GM06990 (cell line): ENCODE data around the gene REEP3.

Experiments used
- DNase-seq: peaks from one replicate; pipeline ENCODE4 v3.0.0-alpha.2; 2011; ENCODE audit not compliant: insufficient read length; ENCODE audit errors: extremely low read depth
- H3K27me3 ChIP-seq: replicated peaks from 2 replicates; pipeline ENCODE4 v1.6.0; 2011; ENCODE audit warnings: low read length; ENCODE audit not compliant: control insufficient read depth, insufficient read depth
- H3K36me3 ChIP-seq: 2 replicates; pipeline ENCODE4 v1.5.1; 2011; ENCODE audit warnings: low read length; ENCODE audit not compliant: control insufficient read depth, insufficient read depth
- H3K4me3 ChIP-seq: replicated peaks from 2 replicates; pipeline ENCODE4 v1.5.1; 2011; ENCODE audit warnings: low read depth, mild to moderate bottlenecking, control low read depth, low read length
- TF ChIP-seq, protein P1 (sequence below): IDR thresholded peaks from 2 replicates; pipeline ENCODE4 v1.5.1; 2011; ENCODE audit warnings: low read length, control low read depth, mild to moderate bottlenecking, inconsistent platforms; ENCODE audit not compliant: insufficient read depth, poor library complexity, severe bottlenecking

The REEP3 gene

DNA sequence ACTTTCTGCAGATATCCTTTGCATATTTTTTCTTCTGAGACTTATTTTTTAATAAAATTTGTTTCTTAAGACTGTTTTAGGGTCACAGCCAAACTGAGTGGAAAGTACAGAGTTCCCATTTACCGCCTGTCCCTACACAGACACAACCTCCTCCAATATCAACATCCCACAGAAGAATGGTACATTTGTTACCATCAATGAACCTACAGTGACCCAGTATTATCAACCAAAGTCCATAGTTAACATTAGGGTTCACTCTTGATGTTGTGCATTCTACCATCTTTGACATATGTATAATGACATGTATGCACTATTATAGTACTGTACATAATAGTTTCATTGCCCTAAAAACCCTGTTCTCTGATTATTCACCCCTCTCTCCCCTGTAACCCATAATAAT, 14.6 kb upstream of the REEP3 start:
- Histone ChIP-seq H3K36me3 (no peaks in the 10 kb centered on the region), H3K27me3 (no peaks in the 10 kb centered on the region), H3K4me3 (no peak overlapping the region)
- TF ChIP-seq, protein P1, sequence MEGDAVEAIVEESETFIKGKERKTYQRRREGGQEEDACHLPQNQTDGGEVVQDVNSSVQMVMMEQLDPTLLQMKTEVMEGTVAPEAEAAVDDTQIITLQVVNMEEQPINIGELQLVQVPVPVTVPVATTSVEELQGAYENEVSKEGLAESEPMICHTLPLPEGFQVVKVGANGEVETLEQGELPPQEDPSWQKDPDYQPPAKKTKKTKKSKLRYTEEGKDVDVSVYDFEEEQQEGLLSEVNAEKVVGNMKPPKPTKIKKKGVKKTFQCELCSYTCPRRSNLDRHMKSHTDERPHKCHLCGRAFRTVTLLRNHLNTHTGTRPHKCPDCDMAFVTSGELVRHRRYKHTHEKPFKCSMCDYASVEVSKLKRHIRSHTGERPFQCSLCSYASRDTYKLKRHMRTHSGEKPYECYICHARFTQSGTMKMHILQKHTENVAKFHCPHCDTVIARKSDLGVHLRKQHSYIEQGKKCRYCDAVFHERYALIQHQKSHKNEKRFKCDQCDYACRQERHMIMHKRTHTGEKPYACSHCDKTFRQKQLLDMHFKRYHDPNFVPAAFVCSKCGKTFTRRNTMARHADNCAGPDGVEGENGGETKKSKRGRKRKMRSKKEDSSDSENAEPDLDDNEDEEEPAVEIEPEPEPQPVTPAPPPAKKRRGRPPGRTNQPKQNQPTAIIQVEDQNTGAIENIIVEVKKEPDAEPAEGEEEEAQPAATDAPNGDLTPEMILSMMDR: no peak
- DNase-seq: no peak

DNA sequence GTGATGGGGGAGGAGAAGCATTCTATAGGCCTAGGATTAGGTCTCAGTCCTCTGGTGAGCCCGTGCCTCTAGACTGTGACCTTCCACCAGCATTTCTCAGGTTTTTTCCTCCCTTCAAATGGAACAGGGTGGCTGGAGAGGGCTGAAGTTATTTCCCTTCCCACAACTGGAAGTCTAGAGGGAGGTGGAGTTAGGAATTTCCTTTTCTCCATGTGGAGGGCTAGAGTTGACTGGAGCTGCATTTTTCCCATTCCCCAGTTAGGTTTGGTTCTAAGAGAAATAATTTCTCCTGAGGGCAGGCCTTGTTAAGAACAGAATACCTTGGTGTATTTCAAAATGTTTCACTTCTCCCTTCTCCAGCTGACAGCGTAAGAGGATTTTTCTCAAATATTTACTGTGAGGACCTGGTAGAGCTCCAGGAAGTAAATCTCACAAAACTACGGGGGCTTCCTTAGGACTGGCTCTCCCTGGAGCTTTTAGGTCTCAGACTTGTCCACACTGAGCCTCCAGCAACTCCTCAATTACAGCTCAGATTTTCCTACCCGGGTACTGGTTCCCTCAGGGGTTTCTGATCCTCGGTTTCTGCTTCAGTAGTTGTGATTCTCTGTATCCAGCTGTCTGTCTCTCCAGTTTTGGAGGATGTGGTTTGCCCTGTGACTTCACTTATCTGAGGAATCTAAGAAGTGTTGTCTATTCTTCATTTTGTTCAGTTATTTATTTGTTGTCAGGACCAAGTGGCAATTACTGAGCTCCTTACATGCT, 6.0 kb upstream of the REEP3 start:
- no peak overlapping the region for H3K4me3 ChIP-seq
- no peaks in the 10 kb centered on the region for H3K36me3 ChIP-seq
- DNase-seq: no peak
- TF ChIP-seq, protein P1: no peak
- no peaks in the 10 kb centered on the region for H3K27me3 ChIP-seq

DNA sequence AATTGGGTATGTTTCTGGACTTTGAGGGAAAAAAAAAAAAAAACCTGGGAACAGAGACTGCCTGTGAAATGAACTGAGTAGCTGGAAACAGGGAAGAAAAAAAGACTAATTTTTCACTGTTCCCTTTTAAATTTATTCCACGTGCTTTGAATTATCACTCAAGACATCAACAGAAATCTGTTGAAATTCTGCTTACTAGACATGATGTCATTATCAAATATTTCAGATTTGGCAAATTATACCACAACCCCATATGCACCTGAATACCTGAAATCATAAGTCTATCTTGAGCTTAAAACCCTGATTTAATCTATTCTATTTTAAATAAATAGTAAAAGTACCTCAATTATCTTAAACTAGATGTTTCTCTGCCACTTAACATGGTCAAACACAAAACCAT, 5.0 kb upstream of the REEP3 start:
- Histone ChIP-seq H3K36me3 (no peaks in the 10 kb centered on the region), H3K4me3 (no peak overlapping the region), H3K27me3 (no peaks in the 10 kb centered on the region)
- TF ChIP-seq, protein P1: no peak
- DNase-seq: no peak

DNA sequence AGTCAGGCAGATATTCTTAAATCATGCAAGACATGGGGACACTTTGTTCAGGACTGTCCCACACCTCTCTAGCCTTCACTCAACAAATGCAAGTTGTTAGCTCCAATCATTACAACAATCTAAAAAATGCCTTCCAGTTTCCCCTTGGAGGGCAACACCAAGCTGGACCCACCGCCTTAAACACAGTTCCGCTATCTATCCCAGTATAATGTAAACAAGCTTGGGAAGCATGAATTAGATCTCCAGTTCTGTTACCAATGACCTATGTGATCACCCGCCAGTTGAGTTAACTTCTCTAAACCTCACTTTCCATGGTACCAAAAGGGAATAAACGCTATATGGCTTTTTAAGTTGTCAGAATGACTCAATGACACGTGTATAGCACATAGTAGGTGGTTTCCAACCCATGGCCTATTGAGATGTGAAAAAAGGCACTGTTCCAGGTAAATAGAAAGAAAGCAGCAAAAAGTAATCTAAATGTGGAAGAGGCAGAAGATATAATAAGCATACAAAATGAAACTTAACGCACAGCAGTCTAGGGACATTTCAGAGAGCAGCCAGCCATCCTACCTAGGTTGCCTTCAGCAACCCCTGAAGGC, 2.4 kb upstream of the REEP3 start:
- no peak for DNase-seq
- no peak overlapping the region for H3K4me3 ChIP-seq
- TF ChIP-seq, protein P1: no peak
- no peaks in the 10 kb centered on the region for H3K27me3 ChIP-seq
- H3K36me3 ChIP-seq: no peaks in the 10 kb centered on the region

GRCh38 chr10:63521416-63522276, 445 bp downstream of the REEP3 start:
- DNase-seq: peak; percentile 86
- no peaks in the 10 kb centered on the region for H3K27me3 ChIP-seq

More at GRCh38 chr10:63521416-63522276, 445 bp downstream of the REEP3 start:
- TF ChIP-seq, protein P1: no peak
- no peaks in the 10 kb centered on the region for H3K36me3 ChIP-seq
- H3K4me3 ChIP-seq: peak overlapping the region; percentile 74
